Breast epithelium (tissue), 4 donors: ENCODE measurements around the gene RNF126. TPM values are rescaled to one million over a fixed set of nuclear protein-coding genes. Genes with fewer than 3 reads are reported as not detected.
A peak's percentile ranks its signal among the peaks of the same experiment; 100 is the strongest.

Experiments used
- DNase-seq, 2 donors: peaks; one replicate each; pipeline ENCODE4 v3.0.0-alpha.2; 2019; ENCODE audit warnings: low spot score in 2 of 2
- H3K27ac ChIP-seq, 2 donors: fragments of 200-600 bp; sonication (generic) in 1 of 2; one replicate each; pipeline ENCODE4 v1.5.1; 2016 to 2019; ENCODE audit warnings: mild to moderate bottlenecking in 1 of 2
- H3K27me3 ChIP-seq, 2 donors: fragments of 200-600 bp; sonication (generic) in 1 of 2; one replicate each; pipeline versions ENCODE4 v1.5.1 to v1.6.0; 2017 to 2019; ENCODE audit warnings: control low read depth in 1 of 2, mild to moderate bottlenecking in 1 of 2
- H3K36me3 ChIP-seq: fragments of 200-600 bp; one replicate; pipeline ENCODE4 v1.5.1; 2019
- H3K4me1 ChIP-seq, 2 donors: fragments of 200-600 bp; sonication (generic); one replicate each; pipeline ENCODE4 v1.5.1; 2016 to 2019; ENCODE audit warnings: control low read depth in 1 of 2
- H3K4me3 ChIP-seq, 3 donors: fragments of 200-600 bp; sonication (generic); 1 replicate in 2 of 3; 2 replicates in 1 of 3; pipeline ENCODE4 v1.5.1; 2016 to 2019; ENCODE audit warnings: mild to moderate bottlenecking in 3 of 3, moderate library complexity in 2 of 3
- H3K9me3 ChIP-seq, 2 donors: fragments of 200-600 bp; sonication (generic) in 1 of 2; one replicate each; pipeline ENCODE4 v1.5.1; 2016 to 2019; ENCODE audit warnings: control low read depth in 1 of 2
- POLR2A ChIP-seq: fragments of 450-650 bp; IDR thresholded peaks from one replicate; pipeline ENCODE4 v1.6.1; 2016; ENCODE audit warnings: antibody characterized with exemption, mild to moderate bottlenecking, moderate library complexity
- POLR2AphosphoS5 ChIP-seq, 3 donors: sonication (generic); formaldehyde crosslinking; IDR thresholded peaks; one replicate each; pipeline ENCODE4 v1.6.1; 2017; ENCODE audit warnings: antibody characterized with exemption in 3 of 3
- intact Hi-C: fragments of 100-400 bp; cut with DNase I; formaldehyde crosslinking; loops from one replicate; pipeline ENCODE4 v1.15.1; 2023; ENCODE audit warnings: low total_unique reads
- total RNA-seq, 3 donors: library from RNA; depleted of rRNA; stranded (reverse); fragments of >200 nt; gene quantifications; one replicate each; pipeline ENCODE4 v1.1.0, GENCODE V29; 2016
- TF ChIP-seq, protein P1 (sequence below), 3 donors: fragments of 450-650 bp; IDR thresholded peaks; one replicate each; pipeline ENCODE4 v1.5.1; 2016 to 2017; ENCODE audit warnings: antibody characterized with exemption in 3 of 3, mild to moderate bottlenecking in 3 of 3, moderate library complexity in 3 of 3

The RNF126 gene
- total RNA-seq, 3 donors from 2014 or later = 41.1 to 46.5 (median 46.2) TPM

GRCh38 chr19:681029-682019, 18.3 kb upstream of the RNF126 start:
- peak overlapping the region; percentile 90 to 98 for H3K27ac ChIP-seq
- no peaks in the 10 kb centered on the region for H3K9me3 ChIP-seq
- no peaks in the 10 kb centered on the region for H3K36me3 ChIP-seq
- intact Hi-C loops = no loop called here
- peaks cover 9 to 15% of the 10 kb centered on the region in 2 donors for H3K4me1 ChIP-seq
- peak overlapping the region; percentile 44 to 99 (median 72) for H3K4me3 ChIP-seq
- H3K27me3 ChIP-seq = no peaks in the 10 kb centered on the region
- peak in 1 of 2 donors; percentile 53 for DNase-seq
- TF ChIP-seq POLR2AphosphoS5 (IDR thresholded peaks at IDR 0.05) (no peak), POLR2A (no peak)
- TF ChIP-seq, protein P1, sequence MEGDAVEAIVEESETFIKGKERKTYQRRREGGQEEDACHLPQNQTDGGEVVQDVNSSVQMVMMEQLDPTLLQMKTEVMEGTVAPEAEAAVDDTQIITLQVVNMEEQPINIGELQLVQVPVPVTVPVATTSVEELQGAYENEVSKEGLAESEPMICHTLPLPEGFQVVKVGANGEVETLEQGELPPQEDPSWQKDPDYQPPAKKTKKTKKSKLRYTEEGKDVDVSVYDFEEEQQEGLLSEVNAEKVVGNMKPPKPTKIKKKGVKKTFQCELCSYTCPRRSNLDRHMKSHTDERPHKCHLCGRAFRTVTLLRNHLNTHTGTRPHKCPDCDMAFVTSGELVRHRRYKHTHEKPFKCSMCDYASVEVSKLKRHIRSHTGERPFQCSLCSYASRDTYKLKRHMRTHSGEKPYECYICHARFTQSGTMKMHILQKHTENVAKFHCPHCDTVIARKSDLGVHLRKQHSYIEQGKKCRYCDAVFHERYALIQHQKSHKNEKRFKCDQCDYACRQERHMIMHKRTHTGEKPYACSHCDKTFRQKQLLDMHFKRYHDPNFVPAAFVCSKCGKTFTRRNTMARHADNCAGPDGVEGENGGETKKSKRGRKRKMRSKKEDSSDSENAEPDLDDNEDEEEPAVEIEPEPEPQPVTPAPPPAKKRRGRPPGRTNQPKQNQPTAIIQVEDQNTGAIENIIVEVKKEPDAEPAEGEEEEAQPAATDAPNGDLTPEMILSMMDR (IDR thresholded peaks at IDR 0.05) = no peak

- intact Hi-C loops = no loop called here
These were observed 17.4 kb upstream of the RNF126 start for GRCh38 chr19:680287-681028.

GRCh38 chr19:679418-680286, 16.6 kb upstream of the RNF126 start:
- H3K36me3 ChIP-seq = no peaks in the 10 kb centered on the region
- H3K27ac ChIP-seq = peak overlapping the region; percentile 90 to 98
- peak overlapping the region; percentile 44 to 99 (median 72) for H3K4me3 ChIP-seq
- TF ChIP-seq POLR2AphosphoS5 (IDR thresholded peaks at IDR 0.05) (peak in 2 of 3 donors; percentile 5 to 10), POLR2A (no peak)
- TF ChIP-seq, protein P1 (IDR thresholded peaks at IDR 0.05) = no peak
- peaks cover 9 to 15% of the 10 kb centered on the region in 2 donors for H3K4me1 ChIP-seq
- intact Hi-C loops = no loop called here
- H3K9me3 ChIP-seq = no peaks in the 10 kb centered on the region
- peak in 1 of 2 donors; percentile 55 for DNase-seq
- no peaks in the 10 kb centered on the region for H3K27me3 ChIP-seq

More at GRCh38 chr19:680287-681028, 17.4 kb upstream of the RNF126 start:
- Histone ChIP-seq H3K4me1 (peaks cover 9 to 15% of the 10 kb centered on the region in 2 donors), H3K4me3 (peak overlapping the region; percentile 44 to 99 (median 72)), H3K9me3 (no peaks in the 10 kb centered on the region), H3K27ac (peak overlapping the region; percentile 90 to 98), H3K36me3 (no peaks in the 10 kb centered on the region), H3K27me3 (no peaks in the 10 kb centered on the region)
- DNase-seq = peak; percentile 100
- no peak for TF ChIP-seq POLR2A
- TF ChIP-seq, protein P1 (IDR thresholded peaks at IDR 0.05) = peak in 1 of 3 donors; percentile 51
- TF ChIP-seq POLR2AphosphoS5 (IDR thresholded peaks at IDR 0.05) = peak; percentile 39 to 83 (median 80)

- intact Hi-C loops = no loop called here
- Histone ChIP-seq H3K27me3 (no peaks in the 10 kb centered on the region), H3K36me3 (no peaks in the 10 kb centered on the region), H3K4me1 (peaks cover 9 to 15% of the 10 kb centered on the region in 2 donors), H3K4me3 (peak overlapping the region; percentile 44 to 99 (median 72)), H3K27ac (peak overlapping the region; percentile 90 to 98), H3K9me3 (no peaks in the 10 kb centered on the region)
- no peak for TF ChIP-seq POLR2AphosphoS5 (IDR thresholded peaks at IDR 0.05)
- TF ChIP-seq POLR2A = no peak
- TF ChIP-seq, protein P1 (IDR thresholded peaks at IDR 0.05) = no peak
- DNase-seq = peak in 1 of 2 donors; percentile 51
These were observed 15.9 kb upstream of the RNF126 start for GRCh38 chr19:678791-679388.
